ENCODE results near the gene CD6.

DNA sequence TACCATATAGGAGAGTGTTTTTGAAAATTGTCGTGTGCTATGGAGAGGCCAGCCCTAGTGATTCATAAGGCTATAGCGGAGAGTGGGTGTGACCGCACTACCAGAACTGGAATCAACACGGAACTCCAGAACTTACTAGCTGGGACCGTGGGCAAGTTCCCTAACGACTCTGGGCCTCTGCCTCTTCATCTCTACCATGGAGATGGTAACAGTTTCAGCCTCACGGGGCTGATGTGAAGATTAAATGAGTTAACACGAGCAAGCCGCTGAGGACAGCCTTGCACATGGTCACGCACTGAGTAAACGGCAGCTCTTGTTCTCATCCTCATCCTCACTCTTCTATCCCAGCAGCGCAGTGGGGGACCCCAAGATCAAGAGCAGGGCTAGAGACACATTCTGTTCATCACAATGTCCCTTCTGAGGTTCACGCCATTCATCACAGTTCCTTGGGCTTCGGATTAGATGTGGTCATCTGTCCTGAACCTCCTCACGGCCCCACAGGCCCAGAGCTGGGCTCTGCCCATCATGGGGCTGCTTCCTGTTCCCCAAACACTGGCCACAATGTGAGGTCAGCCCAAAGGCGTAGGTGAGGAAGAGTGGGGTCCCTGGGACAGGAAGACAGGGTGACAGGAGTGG is 83.6 kb downstream of the CD6 start:
- TF ChIP-seq, protein P1, sequence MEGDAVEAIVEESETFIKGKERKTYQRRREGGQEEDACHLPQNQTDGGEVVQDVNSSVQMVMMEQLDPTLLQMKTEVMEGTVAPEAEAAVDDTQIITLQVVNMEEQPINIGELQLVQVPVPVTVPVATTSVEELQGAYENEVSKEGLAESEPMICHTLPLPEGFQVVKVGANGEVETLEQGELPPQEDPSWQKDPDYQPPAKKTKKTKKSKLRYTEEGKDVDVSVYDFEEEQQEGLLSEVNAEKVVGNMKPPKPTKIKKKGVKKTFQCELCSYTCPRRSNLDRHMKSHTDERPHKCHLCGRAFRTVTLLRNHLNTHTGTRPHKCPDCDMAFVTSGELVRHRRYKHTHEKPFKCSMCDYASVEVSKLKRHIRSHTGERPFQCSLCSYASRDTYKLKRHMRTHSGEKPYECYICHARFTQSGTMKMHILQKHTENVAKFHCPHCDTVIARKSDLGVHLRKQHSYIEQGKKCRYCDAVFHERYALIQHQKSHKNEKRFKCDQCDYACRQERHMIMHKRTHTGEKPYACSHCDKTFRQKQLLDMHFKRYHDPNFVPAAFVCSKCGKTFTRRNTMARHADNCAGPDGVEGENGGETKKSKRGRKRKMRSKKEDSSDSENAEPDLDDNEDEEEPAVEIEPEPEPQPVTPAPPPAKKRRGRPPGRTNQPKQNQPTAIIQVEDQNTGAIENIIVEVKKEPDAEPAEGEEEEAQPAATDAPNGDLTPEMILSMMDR (IDR thresholded peaks at IDR 0.05; ENCODE audit: poor library complexity): no peak
- TF ChIP-seq EZH2 (IDR thresholded peaks at IDR 0.05; ENCODE audit: borderline replicate concordance) (no peak), EZH2phosphoT487 (IDR thresholded peaks at IDR 0.05; ENCODE audit: low read depth, severe bottlenecking, unreplicated experiment) (no peak)
